ENCODE measurements around the gene PMEPA1.

The PMEPA1 gene

GRCh38 chr20:57701090-57701489 lies 8.7 kb downstream of the PMEPA1 start:
- TF ChIP-seq, protein P1, sequence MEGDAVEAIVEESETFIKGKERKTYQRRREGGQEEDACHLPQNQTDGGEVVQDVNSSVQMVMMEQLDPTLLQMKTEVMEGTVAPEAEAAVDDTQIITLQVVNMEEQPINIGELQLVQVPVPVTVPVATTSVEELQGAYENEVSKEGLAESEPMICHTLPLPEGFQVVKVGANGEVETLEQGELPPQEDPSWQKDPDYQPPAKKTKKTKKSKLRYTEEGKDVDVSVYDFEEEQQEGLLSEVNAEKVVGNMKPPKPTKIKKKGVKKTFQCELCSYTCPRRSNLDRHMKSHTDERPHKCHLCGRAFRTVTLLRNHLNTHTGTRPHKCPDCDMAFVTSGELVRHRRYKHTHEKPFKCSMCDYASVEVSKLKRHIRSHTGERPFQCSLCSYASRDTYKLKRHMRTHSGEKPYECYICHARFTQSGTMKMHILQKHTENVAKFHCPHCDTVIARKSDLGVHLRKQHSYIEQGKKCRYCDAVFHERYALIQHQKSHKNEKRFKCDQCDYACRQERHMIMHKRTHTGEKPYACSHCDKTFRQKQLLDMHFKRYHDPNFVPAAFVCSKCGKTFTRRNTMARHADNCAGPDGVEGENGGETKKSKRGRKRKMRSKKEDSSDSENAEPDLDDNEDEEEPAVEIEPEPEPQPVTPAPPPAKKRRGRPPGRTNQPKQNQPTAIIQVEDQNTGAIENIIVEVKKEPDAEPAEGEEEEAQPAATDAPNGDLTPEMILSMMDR (conservative IDR thresholded peaks at IDR 0.05; ENCODE audit: low read depth): no peak
- CTCF ChIA-PET: no interaction called here
- peak overlapping the region; percentile 96 for H3K27ac ChIP-seq
- DNase-seq (ENCODE audit: low spot score): no peak
- POLR2A ChIA-PET (ENCODE audit: low non-redundant PET): interaction anchor here (0.7 kb wide), 1 partner anchor 32 kb away, joined by 5 read pairs; no protein-coding TSS in a partner anchor

GRCh38 chr20:57699395-57699794 lies 10.4 kb downstream of the PMEPA1 start:
- no peak for DNase-seq (ENCODE audit: low spot score)
- CTCF ChIA-PET: interaction anchor here (0.7 to 1.0 kb wide), 3 partner anchors 8 to 580 kb away, joined by 3 to 6 read pairs (median 3); no protein-coding TSS in a partner anchor
- TF ChIP-seq, protein P1 (conservative IDR thresholded peaks at IDR 0.05; ENCODE audit: low read depth): no peak
- POLR2A ChIA-PET (ENCODE audit: low non-redundant PET): interaction anchor here (2.1 to 2.3 kb wide), 2 partner anchors 9 to 10 kb away, joined by 11 to 12 read pairs; partner anchors contain the start of gene PMEPA1
- H3K27ac ChIP-seq: peak overlapping the region; percentile 96

- peak overlapping the region; percentile 96 for H3K27ac ChIP-seq
- ChIA-PET CTCF (interaction anchor here (0.7 to 1.0 kb wide), 4 partner anchors 9 to 581 kb away, joined by 3 to 6 read pairs (median 3); no protein-coding TSS in a partner anchor), POLR2A (ENCODE audit: low non-redundant PET) (interaction anchor here (2.1 to 2.3 kb wide), 2 partner anchors 9 to 11 kb away, joined by 11 to 12 read pairs; partner anchors contain the start of gene PMEPA1)
- peak; percentile 65 for DNase-seq (ENCODE audit: low spot score)
- TF ChIP-seq, protein P1 (conservative IDR thresholded peaks at IDR 0.05; ENCODE audit: low read depth): no peak
Observed at GRCh38 chr20:57698867-57699275, 10.9 kb downstream of the PMEPA1 start.

GRCh38 chr20:57698116-57698866 lies 11.5 kb downstream of the PMEPA1 start:
- DNase-seq (ENCODE audit: low spot score): peak; percentile 100
- TF ChIP-seq, protein P1 (conservative IDR thresholded peaks at IDR 0.05; ENCODE audit: low read depth): no peak
- peak overlapping the region; percentile 96 for H3K27ac ChIP-seq
- POLR2A ChIA-PET (ENCODE audit: low non-redundant PET): interaction anchor here (0.7 to 2.3 kb wide), 3 partner anchors 8 to 12 kb away, joined by 3 to 12 read pairs (median 11); partner anchors contain the start of gene PMEPA1
- CTCF ChIA-PET: interaction anchor here (0.7 to 1.3 kb wide), 4 partner anchors 10 to 539 kb away, joined by 3 to 6 read pairs (median 4); no protein-coding TSS in a partner anchor

GRCh38 chr20:57697543-57697942 lies 12.3 kb downstream of the PMEPA1 start:
- H3K27ac ChIP-seq: peak overlapping the region; percentile 96
- no peak for DNase-seq (ENCODE audit: low spot score)
- ChIA-PET POLR2A (ENCODE audit: low non-redundant PET) (interaction anchor here (2.1 to 2.3 kb wide), 2 partner anchors 10 to 12 kb away, joined by 11 to 12 read pairs; partner anchors contain the start of gene PMEPA1), CTCF (interaction anchor here (1.3 to 3.1 kb wide), 3 partner anchors 10 to 414 kb away, joined by 4 to 10 read pairs (median 6); no protein-coding TSS in a partner anchor)
- TF ChIP-seq, protein P1 (conservative IDR thresholded peaks at IDR 0.05; ENCODE audit: low read depth): no peak

DNA sequence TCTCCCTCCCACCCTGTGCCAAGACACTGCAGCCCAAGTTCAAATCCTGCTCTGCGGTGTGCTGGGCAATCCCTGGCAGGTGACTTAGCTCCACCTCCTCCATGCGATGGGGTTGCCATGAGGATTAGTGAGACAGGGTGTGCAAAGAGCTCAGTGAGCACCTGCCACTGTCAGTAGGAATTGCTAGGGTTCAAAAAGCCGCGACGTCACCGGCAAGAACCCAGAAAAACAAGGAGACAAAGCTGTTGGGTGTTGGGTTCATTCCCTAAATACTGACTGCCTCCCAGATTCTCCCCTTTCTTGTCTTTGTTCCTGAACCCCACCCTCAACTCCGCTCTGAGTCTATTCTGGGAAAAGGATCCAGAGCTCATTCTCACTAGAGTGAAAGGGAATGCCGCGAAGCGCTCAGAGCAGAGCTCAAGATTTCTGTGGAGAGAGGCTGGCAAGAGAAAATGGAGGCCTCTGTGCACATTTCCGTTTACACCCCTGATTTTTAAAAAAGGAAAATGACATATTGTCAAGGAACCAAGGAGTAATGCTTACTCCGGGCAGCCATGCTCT lies 13.3 kb downstream of the PMEPA1 start:
- CTCF ChIA-PET: interaction anchor here (0.6 to 3.1 kb wide), 4 partner anchors 11 to 1174 kb away, joined by 4 to 10 read pairs (median 5); partner anchors contain the start of gene PMEPA1
- POLR2A ChIA-PET (ENCODE audit: low non-redundant PET): interaction anchor here (3.1 kb wide), 1 partner anchor 14 kb away, joined by 18 read pairs; the partner anchor contains the start of gene PMEPA1
- DNase-seq (ENCODE audit: low spot score): no peak
- TF ChIP-seq, protein P1 (conservative IDR thresholded peaks at IDR 0.05; ENCODE audit: low read depth): no peak
- H3K27ac ChIP-seq: peak overlapping the region; percentile 96

All from RWPE1 (cell line).